Smooth muscle cell (in vitro differentiated cells): ENCODE results near the gene WDFY4. TPM values are rescaled to one million over a fixed set of nuclear protein-coding genes. Genes with fewer than 3 reads are reported as not detected.

Experiments used
- DNase-seq: peaks from one replicate; lab custom pipeline; 2025; ENCODE audit not compliant: unreplicated experiment; lab: John Stamatoyannopoulos, UW
- H2AFZ ChIP-seq: fragments of 200-600 bp; sonication (generic); 2 replicates; pipeline ENCODE4 v1.6.0; 2016; ENCODE audit warnings: antibody characterized with exemption, low read depth, mild to moderate bottlenecking
- H3F3A ChIP-seq: fragments of 200-600 bp; sonication (generic); 2 replicates; pipeline ENCODE4 v1.6.0; 2017; ENCODE audit warnings: antibody characterized with exemption, low read depth
- H3K27ac ChIP-seq: fragments of 200-600 bp; sonication (generic); 2 replicates; pipeline ENCODE4 v1.5.1; 2016; ENCODE audit warnings: low read depth, mild to moderate bottlenecking
- H3K27me3 ChIP-seq: fragments of 200-600 bp; sonication (generic); 2 replicates; pipeline ENCODE4 v1.6.1; 2016; ENCODE audit warnings: low read depth, mild to moderate bottlenecking
- H3K36me3 ChIP-seq: fragments of 200-600 bp; sonication (generic); 2 replicates; pipeline ENCODE4 v1.5.1; 2016; ENCODE audit warnings: low read depth
- H3K4me1 ChIP-seq: fragments of 200-600 bp; sonication (generic); 2 replicates; pipeline ENCODE4 v1.5.1; 2016; ENCODE audit warnings: low read depth
- H3K4me2 ChIP-seq: fragments of 200-600 bp; sonication (generic); 2 replicates; pipeline ENCODE4 v1.6.0; 2016; ENCODE audit warnings: mild to moderate bottlenecking
- H3K4me3 ChIP-seq: fragments of 200-600 bp; sonication (generic); 2 replicates; pipeline ENCODE4 v1.5.1; 2016; ENCODE audit warnings: mild to moderate bottlenecking
- H3K79me2 ChIP-seq: fragments of 200-600 bp; sonication (generic); 2 replicates; pipeline ENCODE4 v1.6.0; 2016; ENCODE audit warnings: low read depth, mild to moderate bottlenecking
- H3K9ac ChIP-seq: fragments of 200-600 bp; sonication (generic); 2 replicates; pipeline ENCODE4 v1.6.0; 2016; ENCODE audit warnings: low read depth
- H3K9me3 ChIP-seq: fragments of 200-600 bp; sonication (generic); replicated peaks from 2 replicates; pipeline ENCODE4 v1.5.1; 2016; ENCODE audit warnings: low read depth
- H4K20me1 ChIP-seq: fragments of 200-600 bp; sonication (generic); 2 replicates; pipeline ENCODE4 v1.6.0; 2016; ENCODE audit warnings: low read depth
- WGBS: methylation state at CpG from one replicate; pipeline ENCODE4 v1.1.7; 2016; ENCODE audit warnings: low lambda C conversion rate; 5-methylcytosine and 5-hydroxymethylcytosine counted together
- polyA plus RNA-seq: library from polyadenylated mRNA; unstranded; fragments of >200 nt; fragmentation: Nextera tagmentation; extraction: Ambion mirVana; gene quantifications from 2 replicates; pipeline ENCODE4 v1.2.1, GENCODE V29; 2016
- total RNA-seq: library from RNA; depleted of rRNA; stranded (reverse); fragments of >200 nt; gene quantifications from 2 replicates; pipeline ENCODE4 v1.2.3, GENCODE V29; 2014
- TF ChIP-seq, protein P1 (sequence below): fragments of 200-600 bp; sonication (generic); IDR thresholded peaks from 2 replicates; pipeline ENCODE4 v1.5.1; 2017; ENCODE audit warnings: borderline replicate concordance, mild to moderate bottlenecking, antibody characterized with exemption; ENCODE audit not compliant: insufficient read depth, poor library complexity, severe bottlenecking

WDFY4 gene
- total and polyA plus RNA-seq, 2 experiments from 2014 or later, result not detected

DNA sequence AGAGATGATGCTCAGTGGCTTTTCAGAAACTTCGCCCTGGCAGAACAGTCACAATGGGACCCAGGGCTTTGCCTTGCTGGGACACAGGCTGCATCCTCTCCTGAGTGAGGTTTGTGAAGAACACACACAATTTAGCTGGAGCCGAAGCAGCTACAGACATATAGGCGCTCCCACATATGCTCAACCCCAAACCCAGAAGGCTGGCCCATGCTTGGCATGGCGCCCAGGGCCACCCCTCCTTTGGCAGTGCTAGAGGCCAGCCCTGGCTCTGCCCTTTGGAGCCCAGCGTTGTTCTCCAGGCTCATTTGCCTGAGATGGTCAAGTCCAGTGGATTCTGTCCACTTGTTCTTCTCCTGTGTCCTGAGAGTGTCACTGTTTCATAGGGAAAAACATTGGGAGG lies 94.4 kb downstream of the WDFY4 start:
- no peak overlapping the region for H3K4me2 ChIP-seq
- WGBS, result 89% methylated on average over 5 of the region's 5 CpGs
- peaks cover 20% of the 10 kb centered on the region for H3K27me3 ChIP-seq
- DNase-seq, result no peak
- no peaks in the 10 kb centered on the region for H3K79me2 ChIP-seq
- TF ChIP-seq, protein P1, sequence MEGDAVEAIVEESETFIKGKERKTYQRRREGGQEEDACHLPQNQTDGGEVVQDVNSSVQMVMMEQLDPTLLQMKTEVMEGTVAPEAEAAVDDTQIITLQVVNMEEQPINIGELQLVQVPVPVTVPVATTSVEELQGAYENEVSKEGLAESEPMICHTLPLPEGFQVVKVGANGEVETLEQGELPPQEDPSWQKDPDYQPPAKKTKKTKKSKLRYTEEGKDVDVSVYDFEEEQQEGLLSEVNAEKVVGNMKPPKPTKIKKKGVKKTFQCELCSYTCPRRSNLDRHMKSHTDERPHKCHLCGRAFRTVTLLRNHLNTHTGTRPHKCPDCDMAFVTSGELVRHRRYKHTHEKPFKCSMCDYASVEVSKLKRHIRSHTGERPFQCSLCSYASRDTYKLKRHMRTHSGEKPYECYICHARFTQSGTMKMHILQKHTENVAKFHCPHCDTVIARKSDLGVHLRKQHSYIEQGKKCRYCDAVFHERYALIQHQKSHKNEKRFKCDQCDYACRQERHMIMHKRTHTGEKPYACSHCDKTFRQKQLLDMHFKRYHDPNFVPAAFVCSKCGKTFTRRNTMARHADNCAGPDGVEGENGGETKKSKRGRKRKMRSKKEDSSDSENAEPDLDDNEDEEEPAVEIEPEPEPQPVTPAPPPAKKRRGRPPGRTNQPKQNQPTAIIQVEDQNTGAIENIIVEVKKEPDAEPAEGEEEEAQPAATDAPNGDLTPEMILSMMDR, result no peak
- H3K9ac ChIP-seq, result no peak overlapping the region
- H3K27ac ChIP-seq, result no peak overlapping the region
- no peaks in the 10 kb centered on the region for H3K4me1 ChIP-seq
- H3F3A ChIP-seq, result no peaks in the 10 kb centered on the region
- H4K20me1 ChIP-seq, result no peaks in the 10 kb centered on the region
- H3K9me3 ChIP-seq, result no peaks in the 10 kb centered on the region
- H3K36me3 ChIP-seq, result no peaks in the 10 kb centered on the region
- H2AFZ ChIP-seq, result no peak overlapping the region
- no peak overlapping the region for H3K4me3 ChIP-seq

DNA sequence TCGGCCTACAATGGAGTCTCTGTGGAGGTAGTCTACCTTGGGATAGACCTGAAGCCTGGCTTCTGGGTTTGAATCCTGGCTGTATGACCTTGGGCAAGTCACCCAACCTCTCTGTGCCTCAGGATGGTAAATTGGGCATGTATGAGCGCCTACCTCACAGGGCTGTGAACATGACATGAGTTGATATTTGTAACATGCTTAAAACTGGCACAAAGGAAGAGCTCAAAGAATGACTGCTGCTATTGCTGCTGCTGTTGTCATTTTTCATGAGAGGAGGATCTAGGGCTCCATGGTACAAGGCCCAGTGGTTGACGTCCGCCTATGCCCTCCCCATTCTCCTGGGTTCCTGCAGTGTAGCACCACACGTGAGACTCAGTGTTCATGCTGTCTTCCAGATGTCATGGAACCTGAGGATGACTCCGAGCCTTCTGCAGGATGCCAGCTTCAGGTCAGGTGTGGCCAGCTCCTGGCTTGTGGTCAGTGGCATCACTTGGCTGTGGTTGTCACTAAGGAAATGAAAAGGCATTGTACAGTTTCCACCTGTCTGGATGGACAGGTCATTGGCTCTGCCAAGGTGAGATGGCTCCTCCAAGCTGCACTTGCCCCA lies 95.0 kb downstream of the WDFY4 start:
- Histone ChIP-seq H3F3A (no peaks in the 10 kb centered on the region), H3K36me3 (no peaks in the 10 kb centered on the region), H2AFZ (no peak overlapping the region), H4K20me1 (no peaks in the 10 kb centered on the region), H3K4me2 (no peak overlapping the region), H3K27ac (no peak overlapping the region), H3K9ac (no peak overlapping the region), H3K79me2 (no peaks in the 10 kb centered on the region), H3K27me3 (peaks cover 20% of the 10 kb centered on the region), H3K4me3 (no peak overlapping the region), H3K9me3 (no peaks in the 10 kb centered on the region), H3K4me1 (no peaks in the 10 kb centered on the region)
- TF ChIP-seq, protein P1, result no peak
- no peak for DNase-seq
- 84% methylated on average over 6 of the region's 6 CpGs for WGBS

DNA sequence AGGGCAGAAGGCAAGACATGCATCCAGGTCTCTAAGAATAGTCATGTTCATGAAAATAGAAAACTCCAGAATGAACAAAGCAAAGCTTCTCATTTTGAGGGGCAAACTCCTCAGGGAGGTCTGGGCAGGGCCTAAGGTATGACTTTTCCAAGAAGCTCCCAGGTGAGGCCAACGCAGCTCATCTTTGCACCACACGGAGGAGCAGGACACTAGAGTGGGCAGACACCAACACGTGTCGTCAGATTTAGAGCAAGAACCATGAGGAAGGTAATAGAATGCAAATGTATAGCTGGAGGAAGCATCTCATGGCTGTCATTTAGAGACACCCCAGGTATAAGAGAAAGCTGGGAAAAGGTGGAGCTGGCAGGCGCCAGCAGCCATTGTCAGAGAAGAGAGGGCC lies 95.7 kb downstream of the WDFY4 start:
- Histone ChIP-seq H3K4me1 (no peaks in the 10 kb centered on the region), H3K36me3 (no peaks in the 10 kb centered on the region), H3K27ac (no peak overlapping the region), H3K27me3 (peaks cover 20% of the 10 kb centered on the region), H3K4me3 (no peak overlapping the region), H3K4me2 (no peak overlapping the region), H3K79me2 (no peaks in the 10 kb centered on the region), H2AFZ (no peak overlapping the region), H4K20me1 (no peaks in the 10 kb centered on the region), H3K9ac (no peak overlapping the region), H3F3A (no peaks in the 10 kb centered on the region), H3K9me3 (no peaks in the 10 kb centered on the region)
- TF ChIP-seq, protein P1, result no peak
- DNase-seq, result no peak
- WGBS, result 87% methylated on average over 5 of the region's 5 CpGs

DNA sequence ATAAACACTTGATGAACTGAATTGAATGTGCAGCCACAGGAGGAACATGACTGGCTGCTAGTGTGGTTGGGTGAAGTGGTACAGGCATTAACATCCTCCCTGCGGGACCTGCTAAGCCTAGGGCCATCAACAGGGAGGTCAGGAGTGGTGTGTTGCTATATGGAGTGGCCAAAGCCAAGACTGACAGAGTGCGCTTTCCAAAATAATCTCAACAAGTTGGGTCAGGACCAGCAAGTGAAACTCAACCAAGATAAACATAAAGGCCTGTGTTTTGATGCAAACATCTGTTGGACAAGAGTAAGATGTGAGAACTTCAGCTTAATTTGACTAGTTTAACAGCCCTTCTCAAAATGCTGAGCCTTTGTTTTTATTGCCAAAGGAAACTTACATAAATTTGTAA lies 97.7 kb downstream of the WDFY4 start:
- WGBS, result 86% methylated on average over 2 of the region's 2 CpGs
- Histone ChIP-seq H3K4me1 (no peaks in the 10 kb centered on the region), H4K20me1 (no peaks in the 10 kb centered on the region)

More for the DNA sequence above, 97.7 kb downstream of the WDFY4 start:
- H3K27me3 ChIP-seq, result peaks cover 20% of the 10 kb centered on the region
- H3K4me3 ChIP-seq, result no peak overlapping the region
- no peaks in the 10 kb centered on the region for H3F3A ChIP-seq
- H2AFZ ChIP-seq, result no peak overlapping the region
- H3K27ac ChIP-seq, result no peak overlapping the region
- H3K9me3 ChIP-seq, result no peaks in the 10 kb centered on the region
- TF ChIP-seq, protein P1, result no peak
- H3K36me3 ChIP-seq, result no peaks in the 10 kb centered on the region
- DNase-seq, result no peak
- H3K79me2 ChIP-seq, result no peaks in the 10 kb centered on the region
- H3K9ac ChIP-seq, result no peak overlapping the region
- H3K4me2 ChIP-seq, result no peak overlapping the region
